CD1c-positive myeloid dendritic cell (primary cell): ENCODE data around the gene URGCP.
"Not testable (repeated sequence)": the region's sequence is repeated elsewhere in the genome, so short reads cannot be mapped to it uniquely, and the experiment has no call there.

ENCODE experiments used
- DNase-seq: peaks from one replicate; pipeline ENCODE4 v3.0.0-alpha.2; 2016; ENCODE audit errors: extremely low spot score

URGCP gene

GRCh38 chr7:43914795-43915194, 8.4 kb upstream of the URGCP start:
- DNase-seq, result no peak

GRCh38 chr7:43905956-43906330, 453 bp downstream of the URGCP start:
- peak; percentile 13 for DNase-seq

- no peak for DNase-seq
These were observed 1.0 kb downstream of the URGCP start for GRCh38 chr7:43905209-43905946.

GRCh38 chr7:43904533-43905208, 1.7 kb downstream of the URGCP start:
- DNase-seq, result no peak

GRCh38 chr7:43902542-43903054, 3.8 kb downstream of the URGCP start:
- no peak for DNase-seq

GRCh38 chr7:43898571-43898970, 7.8 kb downstream of the URGCP start:
- DNase-seq, result not testable (repeated sequence)

- DNase-seq, result no peak
These were observed 10.5 kb downstream of the URGCP start for GRCh38 chr7:43895847-43896415.

GRCh38 chr7:43891069-43891955, 15.1 kb downstream of the URGCP start:
- DNase-seq, result no peak

GRCh38 chr7:43890468-43890867, 15.9 kb downstream of the URGCP start:
- no peak for DNase-seq

GRCh38 chr7:43888993-43889945, 17.1 kb downstream of the URGCP start:
- DNase-seq, result no peak

- no peak for DNase-seq
These were observed 21.8 kb downstream of the URGCP start for GRCh38 chr7:43884617-43885016.

GRCh38 chr7:43884209-43884608, 22.2 kb downstream of the URGCP start:
- no peak for DNase-seq

- DNase-seq, result peak; percentile 16
These were observed 25.8 kb downstream of the URGCP start for GRCh38 chr7:43880596-43880995.

GRCh38 chr7:43879477-43879876, 26.9 kb downstream of the URGCP start:
- DNase-seq, result no peak

GRCh38 chr7:43878867-43879266, 27.5 kb downstream of the URGCP start:
- DNase-seq, result no peak

- DNase-seq, result no peak
These were observed 28.2 kb downstream of the URGCP start for GRCh38 chr7:43877968-43878864.

- DNase-seq, result no peak
These were observed 29.2 kb downstream of the URGCP start for GRCh38 chr7:43876976-43877745.

GRCh38 chr7:43876241-43876640, 30.2 kb downstream of the URGCP start:
- peak; percentile 42 for DNase-seq

- no peak for DNase-seq
These were observed 33.1 kb downstream of the URGCP start for GRCh38 chr7:43873300-43873699.
